ENCODE data around the gene NTPCR. TPM values are rescaled to one million over a fixed set of nuclear protein-coding genes. Genes with fewer than 3 reads are reported as not detected.
A peak's percentile ranks its signal among the peaks of the same experiment; 100 is the strongest.

NTPCR gene
- total RNA-seq: 1 to 10 TPM; 8.5 to 9.3 TPM
- 27.5 TPM for polyA plus RNA-seq (2013, experiment 1 of 2)
- polyA plus RNA-seq (2013, experiment 2 of 2): 21.8 TPM
- 8.7 to 67.5 (median 23.4) reads per million in 172 experiments for total RNA-seq

- CTCF ChIA-PET: no interaction called here
- Histone ChIP-seq H3K27me3 (ENCODE audit: control insufficient read depth in 1 of 2, insufficient read depth in 2 of 2, low read length in 2 of 2) (no peaks in the 10 kb centered on the region), H3K36me3 (ENCODE audit: insufficient read depth, low read length) (no peaks in the 10 kb centered on the region), H3K4me3 (ENCODE audit: low read length) (peak within 1 kb of the TSS; percentile 85), H3K4me1 (ENCODE audit: insufficient read depth, low read length) (peaks cover 27% of the 10 kb centered on the region), H3K27ac (ENCODE audit: low read depth in 1 of 2, low read length in 2 of 2) (peak within 1 kb of the TSS; percentile 56 to 66), H3K9me3 (ENCODE audit: control insufficient read depth in 1 of 2, insufficient read depth in 1 of 2, low read length in 2 of 2) (no peaks in the 10 kb centered on the region)
- TF ChIP-seq, protein P1, sequence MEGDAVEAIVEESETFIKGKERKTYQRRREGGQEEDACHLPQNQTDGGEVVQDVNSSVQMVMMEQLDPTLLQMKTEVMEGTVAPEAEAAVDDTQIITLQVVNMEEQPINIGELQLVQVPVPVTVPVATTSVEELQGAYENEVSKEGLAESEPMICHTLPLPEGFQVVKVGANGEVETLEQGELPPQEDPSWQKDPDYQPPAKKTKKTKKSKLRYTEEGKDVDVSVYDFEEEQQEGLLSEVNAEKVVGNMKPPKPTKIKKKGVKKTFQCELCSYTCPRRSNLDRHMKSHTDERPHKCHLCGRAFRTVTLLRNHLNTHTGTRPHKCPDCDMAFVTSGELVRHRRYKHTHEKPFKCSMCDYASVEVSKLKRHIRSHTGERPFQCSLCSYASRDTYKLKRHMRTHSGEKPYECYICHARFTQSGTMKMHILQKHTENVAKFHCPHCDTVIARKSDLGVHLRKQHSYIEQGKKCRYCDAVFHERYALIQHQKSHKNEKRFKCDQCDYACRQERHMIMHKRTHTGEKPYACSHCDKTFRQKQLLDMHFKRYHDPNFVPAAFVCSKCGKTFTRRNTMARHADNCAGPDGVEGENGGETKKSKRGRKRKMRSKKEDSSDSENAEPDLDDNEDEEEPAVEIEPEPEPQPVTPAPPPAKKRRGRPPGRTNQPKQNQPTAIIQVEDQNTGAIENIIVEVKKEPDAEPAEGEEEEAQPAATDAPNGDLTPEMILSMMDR (IDR thresholded peaks at IDR 0.05): no peak
- H3K9me3 Mint-ChIP-seq: no peaks in the 10 kb centered on the region
- ATAC-seq (ENCODE audit: poor library complexity) (peak; percentile 83), DNase-seq (peak; percentile 86 to 98 (median 94))
- intact Hi-C loops (cut with DNase I, micrococcal nuclease): loop anchor here (1.0 to 10.0 kb wide), 3 partner anchors 26 to 313 kb away; partner anchors contain the start of gene MAP10 (in 1 of the 2)
- no peaks in the 10 kb centered on the region for H3K27me3 Mint-ChIP-seq
- POLR2A ChIA-PET: interaction anchor here (1.0 to 2.1 kb wide), 3 partner anchors 25 to 27 kb away, joined by 4 to 7 read pairs (median 6); no protein-coding TSS in a partner anchor
- peak within 1 kb of the TSS; percentile 96 for H3K4me3 Mint-ChIP-seq
- H3K27ac Mint-ChIP-seq: peak within 1 kb of the TSS; percentile 83
- H3K4me1 Mint-ChIP-seq (ENCODE audit: low read depth): peaks cover 54% of the 10 kb centered on the region
- H3K36me3 Mint-ChIP-seq (ENCODE audit: low read depth): peaks cover 25% of the 10 kb centered on the region
These were observed at the start of gene NTPCR for GRCh38 chr1:232950197-232951176. Gene NTPCR, plus strand, starts transcription at chr1:232950611. Its CDS starts 100 bp downstream, at chr1:232950711.

GRCh38 chr1:232900818-232901217 lies 49.6 kb upstream of the NTPCR start:
- Histone ChIP-seq H3K4me1 (ENCODE audit: insufficient read depth, low read length) (peaks cover 19% of the 10 kb centered on the region), H3K27me3 (ENCODE audit: control insufficient read depth in 1 of 2, insufficient read depth in 2 of 2, low read length in 2 of 2) (no peaks in the 10 kb centered on the region), H3K36me3 (ENCODE audit: insufficient read depth, low read length) (no peaks in the 10 kb centered on the region), H3K4me3 (ENCODE audit: low read length) (no peak overlapping the region), H3K9me3 (ENCODE audit: control insufficient read depth in 1 of 2, insufficient read depth in 1 of 2, low read length in 2 of 2) (no peaks in the 10 kb centered on the region), H3K27ac (ENCODE audit: low read depth in 1 of 2, low read length in 2 of 2) (no peak overlapping the region)
- Mint-ChIP-seq H3K4me1 (ENCODE audit: low read depth) (peaks cover 29% of the 10 kb centered on the region), H3K36me3 (ENCODE audit: low read depth) (no peaks in the 10 kb centered on the region), H3K9me3 (no peaks in the 10 kb centered on the region), H3K4me3 (no peak overlapping the region), H3K27ac (peak overlapping the region; percentile 50), H3K27me3 (no peaks in the 10 kb centered on the region)
- TF ChIP-seq, protein P1 (IDR thresholded peaks at IDR 0.05): no peak
- ChIA-PET CTCF (no interaction called here), POLR2A (interaction anchor here (1.5 kb wide), 1 partner anchor 114 kb away, joined by 3 read pairs; no protein-coding TSS in a partner anchor)
- DNase-seq (no peak), ATAC-seq (ENCODE audit: poor library complexity) (no peak)
- intact Hi-C loops (cut with DNase I, micrococcal nuclease): no loop called here

DNA sequence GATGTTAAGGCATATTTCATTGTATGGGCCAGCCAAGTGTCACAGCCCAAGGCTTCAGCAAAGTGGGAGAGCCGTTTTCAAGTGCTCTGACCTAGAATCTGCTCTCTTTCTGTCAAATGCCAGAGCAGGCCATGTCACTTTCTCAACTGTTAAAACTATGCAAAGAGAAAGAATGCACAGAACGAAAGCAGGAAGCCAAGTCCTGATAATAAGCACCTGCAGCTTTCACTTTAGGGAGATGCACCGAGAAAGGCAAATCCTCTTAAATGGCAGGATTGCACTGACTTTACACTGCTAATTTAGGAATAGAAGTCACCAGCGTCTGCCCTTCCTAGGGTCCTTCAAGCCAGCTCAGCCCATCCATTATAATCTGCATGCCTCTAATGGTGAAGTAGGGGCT lies 49.2 kb upstream of the NTPCR start:
- intact Hi-C loops (cut with DNase I, micrococcal nuclease): no loop called here
- H3K4me1 ChIP-seq (ENCODE audit: insufficient read depth, low read length): peaks cover 20% of the 10 kb centered on the region
- H3K27me3 ChIP-seq (ENCODE audit: control insufficient read depth in 1 of 2, insufficient read depth in 2 of 2, low read length in 2 of 2): no peaks in the 10 kb centered on the region
- ATAC-seq (ENCODE audit: poor library complexity) (no peak), DNase-seq (no peak)
- no peaks in the 10 kb centered on the region for H3K9me3 Mint-ChIP-seq
- CTCF ChIA-PET: no interaction called here
- no peaks in the 10 kb centered on the region for H3K27me3 Mint-ChIP-seq
- TF ChIP-seq, protein P1 (IDR thresholded peaks at IDR 0.05): no peak
- H3K9me3 ChIP-seq (ENCODE audit: control insufficient read depth in 1 of 2, insufficient read depth in 1 of 2, low read length in 2 of 2): no peaks in the 10 kb centered on the region
- H3K27ac Mint-ChIP-seq: peak overlapping the region; percentile 50
- no peaks in the 10 kb centered on the region for H3K36me3 Mint-ChIP-seq (ENCODE audit: low read depth)
- no peak overlapping the region for H3K4me3 Mint-ChIP-seq
- peaks cover 34% of the 10 kb centered on the region for H3K4me1 Mint-ChIP-seq (ENCODE audit: low read depth)
- H3K4me3 ChIP-seq (ENCODE audit: low read length): no peak overlapping the region
- no peak overlapping the region for H3K27ac ChIP-seq (ENCODE audit: low read depth in 1 of 2, low read length in 2 of 2)
- H3K36me3 ChIP-seq (ENCODE audit: insufficient read depth, low read length): no peaks in the 10 kb centered on the region
- POLR2A ChIA-PET: interaction anchor here (1.5 kb wide), 1 partner anchor 114 kb away, joined by 3 read pairs; no protein-coding TSS in a partner anchor
